SU-DHL-6 (cell line): ENCODE data around the gene DLG2.

Experiments
- H2AFZ ChIP-seq: fragments of 200-600 bp; sonication (generic); 2 replicates; pipeline ENCODE4 v1.6.1; 2014; ENCODE audit warnings: low read depth, mild to moderate bottlenecking, moderate library complexity, mixed read lengths, antibody characterized with exemption, low read length; ENCODE audit not compliant: severe bottlenecking
- H3F3A ChIP-seq: fragments of 200-600 bp; shearing (Covaris generic); 2 replicates; pipeline ENCODE4 v1.6.0; 2016; ENCODE audit warnings: antibody characterized with exemption, mild to moderate bottlenecking; ENCODE audit not compliant: insufficient read depth
- H3K27ac ChIP-seq: fragments of 200-600 bp; sonication (generic); 2 replicates; pipeline ENCODE4 v1.5.1; 2016; ENCODE audit warnings: low read depth, mild to moderate bottlenecking, low read length, moderate library complexity, mixed read lengths
- H3K27me3 ChIP-seq: fragments of 200-600 bp; sonication (generic), shearing (Covaris generic); 2 replicates; pipeline ENCODE4 v1.6.0; 2014; ENCODE audit warnings: mild to moderate bottlenecking, low read length
- H3K36me3 ChIP-seq: fragments of 200-600 bp; sonication (generic); 2 replicates; pipeline ENCODE4 v1.6.1; 2014; ENCODE audit warnings: mild to moderate bottlenecking, low read length, mixed read lengths
- H3K4me2 ChIP-seq: fragments of 300-600, 200-600 bp; shearing (Covaris generic), sonication (generic); 2 replicates; pipeline ENCODE4 v1.6.0; 2014; ENCODE audit warnings: low read length, low read depth, mild to moderate bottlenecking; ENCODE audit not compliant: poor library complexity, severe bottlenecking
- H3K4me3 ChIP-seq: fragments of 200-600 bp; sonication (generic); 2 replicates; pipeline ENCODE4 v1.5.1; 2014; ENCODE audit warnings: antibody characterized with exemption, low read length, mild to moderate bottlenecking, mixed read lengths; ENCODE audit not compliant: insufficient read depth, poor library complexity, severe bottlenecking
- H3K79me2 ChIP-seq: fragments of 200-600 bp; sonication (generic); 2 replicates; pipeline ENCODE4 v1.6.1; 2014; ENCODE audit warnings: mild to moderate bottlenecking, low read length, moderate library complexity; ENCODE audit not compliant: insufficient read depth
- H3K9ac ChIP-seq: fragments of 200-600 bp; sonication (generic); 2 replicates; pipeline ENCODE4 v1.7.0; 2014; ENCODE audit warnings: mild to moderate bottlenecking, low read length
- H3K9me2 ChIP-seq: fragments of 200-600 bp; sonication (generic); replicated peaks from 2 replicates; pipeline ENCODE4 v1.6.1; 2014; ENCODE audit warnings: low read length; ENCODE audit not compliant: insufficient read depth
- H3K9me3 ChIP-seq: fragments of 200-600 bp; sonication (generic); 2 replicates; pipeline ENCODE4 v1.6.1; 2014; ENCODE audit warnings: low read length, mixed read lengths; ENCODE audit not compliant: insufficient read depth
- H4K20me1 ChIP-seq: fragments of 200-600 bp; sonication (generic); 2 replicates; pipeline ENCODE4 v1.6.1; 2014; ENCODE audit warnings: low read depth, mild to moderate bottlenecking, antibody characterized with exemption, low read length, moderate library complexity, mixed read lengths
- CTCF ChIP-seq: fragments of 200-600 bp; sonication (generic); IDR thresholded peaks from one replicate; pipeline ENCODE4 v1.5.1; 2017; ENCODE audit warnings: antibody characterized with exemption, mild to moderate bottlenecking, low read length, moderate library complexity; ENCODE audit not compliant: insufficient read depth, poor library complexity, severe bottlenecking
- EZH2phosphoT487 ChIP-seq: fragments of 200-600 bp; sonication (generic), shearing (Covaris generic); conservative IDR thresholded peaks from 2 replicates; pipeline ENCODE4 v1.6.1; 2018; ENCODE audit warnings: mild to moderate bottlenecking, antibody characterized with exemption, low read length, moderate library complexity, mixed read lengths

The DLG2 gene

GRCh38 chr11:84590106-84590505 is 1037.0 kb downstream of the DLG2 start:
- no peak overlapping the region for H3K27ac ChIP-seq
- H3K9me3 ChIP-seq = no peaks in the 10 kb centered on the region

GRCh38 chr11:84588131-84588829 is 1038.9 kb downstream of the DLG2 start:
- Histone ChIP-seq H3K9me3 (no peaks in the 10 kb centered on the region), H3K79me2 (no peaks in the 10 kb centered on the region), H3K27me3 (no peaks in the 10 kb centered on the region), H3K4me3 (no peak overlapping the region), H3K9ac (no peak overlapping the region), H3K9me2 (no peaks in the 10 kb centered on the region), H3K36me3 (no peaks in the 10 kb centered on the region), H4K20me1 (no peaks in the 10 kb centered on the region), H3F3A (no peaks in the 10 kb centered on the region), H3K4me2 (no peak overlapping the region), H3K27ac (no peak overlapping the region), H2AFZ (no peak overlapping the region)
- TF ChIP-seq CTCF (no peak), EZH2phosphoT487 (no peak)

More at GRCh38 chr11:84590106-84590505, 1037.0 kb downstream of the DLG2 start:
- no peak overlapping the region for H3K4me2 ChIP-seq
- H3K9ac ChIP-seq = no peak overlapping the region
- no peaks in the 10 kb centered on the region for H3K36me3 ChIP-seq
- no peaks in the 10 kb centered on the region for H3K79me2 ChIP-seq
- TF ChIP-seq EZH2phosphoT487 (no peak), CTCF (no peak)
- no peak overlapping the region for H2AFZ ChIP-seq
- H3K27me3 ChIP-seq = no peaks in the 10 kb centered on the region
- H3K4me3 ChIP-seq = no peak overlapping the region
- H3F3A ChIP-seq = no peaks in the 10 kb centered on the region
- H4K20me1 ChIP-seq = no peaks in the 10 kb centered on the region
- H3K9me2 ChIP-seq = no peaks in the 10 kb centered on the region

- Histone ChIP-seq H3K4me3 (no peak overlapping the region), H3K9me2 (no peaks in the 10 kb centered on the region), H3K9ac (no peak overlapping the region), H3K79me2 (no peaks in the 10 kb centered on the region), H4K20me1 (no peaks in the 10 kb centered on the region), H3K36me3 (no peaks in the 10 kb centered on the region), H3K9me3 (no peaks in the 10 kb centered on the region), H3F3A (no peaks in the 10 kb centered on the region), H3K27ac (no peak overlapping the region), H3K4me2 (no peak overlapping the region), H2AFZ (no peak overlapping the region), H3K27me3 (no peaks in the 10 kb centered on the region)
- TF ChIP-seq CTCF (no peak), EZH2phosphoT487 (no peak)
These were observed 1044.0 kb downstream of the DLG2 start for GRCh38 chr11:84583106-84583505.
